Measurements from ENCODE around the gene RAB8B.

RAB8B gene

GRCh38 chr15:63313825-63314224, 124.4 kb downstream of the RAB8B start:
- TF ChIP-seq EZH2 (IDR thresholded peaks at IDR 0.05) (no peak), FOXP2 (optimal IDR thresholded peaks at IDR 0.05; ENCODE audit: control extremely low read depth, extremely low read length, insufficient read depth) (no peak), POLR2AphosphoS5 (IDR thresholded peaks at IDR 0.05; ENCODE audit: borderline replicate concordance, low read depth, low read length) (no peak)
- Histone ChIP-seq H3K4me3 (no peak overlapping the region), H3K9me3 (ENCODE audit: low read depth, low read length) (no peaks in the 10 kb centered on the region), H3K9ac (ENCODE audit: insufficient read length) (no peak overlapping the region), H3K27ac (no peak overlapping the region), H3K36me3 (ENCODE audit: insufficient read depth, low read length) (no peaks in the 10 kb centered on the region)
- DNase-seq (ENCODE audit: low read depth, low spot score), result no peak

- no peak overlapping the region for H3K9ac ChIP-seq (ENCODE audit: insufficient read length)
- no peak for DNase-seq (ENCODE audit: low read depth, low spot score)
- TF ChIP-seq POLR2AphosphoS5 (IDR thresholded peaks at IDR 0.05; ENCODE audit: borderline replicate concordance, low read depth, low read length), result no peak
- H3K9me3 ChIP-seq (ENCODE audit: low read depth, low read length), result no peaks in the 10 kb centered on the region
- no peak overlapping the region for H3K4me3 ChIP-seq
- H3K36me3 ChIP-seq (ENCODE audit: insufficient read depth, low read length), result no peaks in the 10 kb centered on the region
- no peak overlapping the region for H3K27ac ChIP-seq
Measured at GRCh38 chr15:63314409-63314808, 125.0 kb downstream of the RAB8B start.

Measured in SK-N-MC (cell line).